Measurements from ENCODE around the gene FJX1. TPM values are rescaled to one million over a fixed set of nuclear protein-coding genes. Genes with fewer than 3 reads are reported as not detected.
"Not testable (repeated sequence)": the region's sequence is repeated elsewhere in the genome, so short reads cannot be mapped to it uniquely, and the experiment has no call there.

The FJX1 gene
- total and polyA plus RNA-seq, 8 donors: 2.2 to 13.3 (median 3.7) TPM

GRCh38 chr11:35651263-35651662 is 33.0 kb downstream of the FJX1 start:
- H3K36me3 ChIP-seq: no peaks in the 10 kb centered on the region
- DNase-seq (no peak), ATAC-seq (no peak), FAIRE-seq (no peak)
- H3K27ac ChIP-seq: no peak overlapping the region
- intact Hi-C loops (cut with DNase I): no loop called here
- no peaks in the 10 kb centered on the region for H3K27me3 ChIP-seq
- no peak for TF ChIP-seq CTCF (IDR thresholded peaks at IDR 0.05)
- no peaks in the 10 kb centered on the region for H3K9me3 ChIP-seq
- H3K4me1 ChIP-seq: no peaks in the 10 kb centered on the region
- H3K4me3 ChIP-seq: no peak overlapping the region
- WGBS, 2 donors: 80 to 87% methylated on average over 3 of the region's 3 CpGs

- not testable (repeated sequence) for FAIRE-seq, H3K4me3 ChIP-seq, H3K27ac ChIP-seq
Observed at GRCh38 chr11:35652786-35653185, 34.5 kb downstream of the FJX1 start.

GRCh38 chr11:35654711-35655110 is 36.5 kb downstream of the FJX1 start:
- Histone ChIP-seq H3K27me3 (no peaks in the 10 kb centered on the region), H3K27ac (no peak overlapping the region), H3K9me3 (no peaks in the 10 kb centered on the region), H3K4me3 (no peak overlapping the region), H3K36me3 (no peaks in the 10 kb centered on the region), H3K4me1 (no peaks in the 10 kb centered on the region)
- DNase-seq: no peak
- intact Hi-C loops (cut with DNase I): no loop called here
- no peak for TF ChIP-seq CTCF (IDR thresholded peaks at IDR 0.05)
- no peak for ATAC-seq
- FAIRE-seq: no peak
- 80 to 87% methylated on average over 6 of the region's 6 CpGs for WGBS, 2 donors

More at GRCh38 chr11:35652786-35653185, 34.5 kb downstream of the FJX1 start:
- H3K9me3 ChIP-seq; intact Hi-C loops (cut with DNase I); DNase-seq; ATAC-seq; H3K27me3 ChIP-seq; H3K36me3 ChIP-seq; H3K4me1 ChIP-seq: not testable (repeated sequence)
- WGBS, 2 donors: 80 to 92% methylated on average over 5 of the region's 5 CpGs

GRCh38 chr11:35655254-35655653 is 37.0 kb downstream of the FJX1 start:
- intact Hi-C loops (cut with DNase I): no loop called here
- Histone ChIP-seq H3K36me3 (no peaks in the 10 kb centered on the region), H3K27me3 (no peaks in the 10 kb centered on the region), H3K4me3 (no peak overlapping the region), H3K9me3 (no peaks in the 10 kb centered on the region), H3K4me1 (no peaks in the 10 kb centered on the region), H3K27ac (no peak overlapping the region)
- DNase-seq: no peak
- no peak for TF ChIP-seq CTCF (IDR thresholded peaks at IDR 0.05)
- FAIRE-seq: no peak
- ATAC-seq: no peak
- 70 to 78% methylated on average over 1 of the region's 1 CpG for WGBS, 2 donors

GRCh38 chr11:35655856-35656255 is 37.6 kb downstream of the FJX1 start:
- FAIRE-seq: no peak
- no peaks in the 10 kb centered on the region for H3K4me1 ChIP-seq
- no peak overlapping the region for H3K27ac ChIP-seq
- H3K4me3 ChIP-seq: no peak overlapping the region
- no peaks in the 10 kb centered on the region for H3K36me3 ChIP-seq
- 55 to 62% methylated on average over 4 of the region's 4 CpGs for WGBS, 2 donors
- no peaks in the 10 kb centered on the region for H3K27me3 ChIP-seq
- H3K9me3 ChIP-seq: no peaks in the 10 kb centered on the region
- no peak for ATAC-seq
- DNase-seq: no peak
- TF ChIP-seq CTCF (IDR thresholded peaks at IDR 0.05): no peak
- intact Hi-C loops (cut with DNase I): no loop called here

All from pancreas (tissue), 10 donors.